ENCODE results near the gene ERVMER34-1.

ERVMER34-1 gene

GRCh38 chr4:52788806-52789205 is 37.6 kb upstream of the ERVMER34-1 start:
- no peak overlapping the region for H3K27ac ChIP-seq
- no peak for TF ChIP-seq CTCF (IDR thresholded peaks at IDR 0.05; ENCODE audit: low read depth, low read length, missing control alignments)
- in situ Hi-C loops (cut with HindIII; ENCODE audit: low pct_ligation_motif_present, low sequenced_read_pairs): no loop called here
- no peaks in the 10 kb centered on the region for H3K36me3 ChIP-seq (replicated peaks)
- DNase-seq: no peak
- no peaks in the 10 kb centered on the region for H3K27me3 ChIP-seq (replicated peaks)
- no peak overlapping the region for H3K4me3 ChIP-seq (ENCODE audit: low read depth, low read length)

GRCh38 chr4:52783069-52783468 is 31.8 kb upstream of the ERVMER34-1 start:
- in situ Hi-C loops (cut with HindIII; ENCODE audit: low pct_ligation_motif_present, low sequenced_read_pairs): no loop called here
- no peak overlapping the region for H3K4me3 ChIP-seq (ENCODE audit: low read depth, low read length)
- DNase-seq: no peak
- no peak for TF ChIP-seq CTCF (IDR thresholded peaks at IDR 0.05; ENCODE audit: low read depth, low read length, missing control alignments)
- no peaks in the 10 kb centered on the region for H3K27me3 ChIP-seq (replicated peaks)
- no peak overlapping the region for H3K27ac ChIP-seq
- no peaks in the 10 kb centered on the region for H3K36me3 ChIP-seq (replicated peaks)

DNA sequence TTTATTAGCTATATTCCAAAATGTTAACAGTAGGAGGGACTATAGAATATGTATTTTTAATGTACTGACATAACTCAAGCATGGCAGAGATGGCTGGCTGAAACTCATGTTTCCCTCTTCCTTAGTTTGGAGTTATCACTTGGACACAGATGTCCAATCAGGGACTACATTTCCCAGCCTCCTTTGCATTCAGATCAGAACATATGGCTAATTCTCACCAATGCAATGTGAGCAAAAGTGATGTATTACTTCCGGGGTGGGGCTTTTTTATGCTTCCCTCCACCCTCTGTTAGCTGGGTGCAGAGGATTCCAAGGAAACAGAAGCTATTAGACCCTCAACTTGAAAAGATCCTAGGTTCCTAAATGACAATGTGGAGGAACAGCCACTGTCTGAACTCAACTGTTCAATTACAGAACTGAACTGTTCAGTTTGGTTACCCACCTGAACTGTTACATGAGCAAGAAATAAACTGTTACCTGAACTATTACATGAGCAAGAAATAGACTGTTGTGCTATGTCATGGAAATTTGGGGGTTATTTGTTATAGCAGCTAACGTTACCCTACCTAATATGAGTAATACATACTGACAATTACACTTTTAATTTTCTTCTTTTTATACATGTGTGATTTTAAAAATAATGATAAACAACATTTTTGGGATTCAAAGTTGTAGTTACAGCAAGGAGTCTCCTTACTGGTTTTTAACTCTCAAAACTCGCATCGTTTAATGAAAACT is 29.6 kb upstream of the ERVMER34-1 start:
- Histone ChIP-seq H3K27me3 (replicated peaks) (no peaks in the 10 kb centered on the region), H3K27ac (no peak overlapping the region), H3K36me3 (replicated peaks) (no peaks in the 10 kb centered on the region), H3K4me3 (ENCODE audit: low read depth, low read length) (no peak overlapping the region)
- in situ Hi-C loops (cut with HindIII; ENCODE audit: low pct_ligation_motif_present, low sequenced_read_pairs): no loop called here
- no peak for TF ChIP-seq CTCF (IDR thresholded peaks at IDR 0.05; ENCODE audit: low read depth, low read length, missing control alignments)
- peak; percentile 5 for DNase-seq

- in situ Hi-C loops (cut with HindIII; ENCODE audit: low pct_ligation_motif_present, low sequenced_read_pairs): no loop called here
- H3K27ac ChIP-seq: no peak overlapping the region
- no peak for TF ChIP-seq CTCF (IDR thresholded peaks at IDR 0.05; ENCODE audit: low read depth, low read length, missing control alignments)
- no peak for DNase-seq
- H3K4me3 ChIP-seq (ENCODE audit: low read depth, low read length): no peak overlapping the region
- H3K27me3 ChIP-seq (replicated peaks): no peaks in the 10 kb centered on the region
- no peaks in the 10 kb centered on the region for H3K36me3 ChIP-seq (replicated peaks)
These were observed 29.0 kb upstream of the ERVMER34-1 start for GRCh38 chr4:52780206-52780605.

DNA sequence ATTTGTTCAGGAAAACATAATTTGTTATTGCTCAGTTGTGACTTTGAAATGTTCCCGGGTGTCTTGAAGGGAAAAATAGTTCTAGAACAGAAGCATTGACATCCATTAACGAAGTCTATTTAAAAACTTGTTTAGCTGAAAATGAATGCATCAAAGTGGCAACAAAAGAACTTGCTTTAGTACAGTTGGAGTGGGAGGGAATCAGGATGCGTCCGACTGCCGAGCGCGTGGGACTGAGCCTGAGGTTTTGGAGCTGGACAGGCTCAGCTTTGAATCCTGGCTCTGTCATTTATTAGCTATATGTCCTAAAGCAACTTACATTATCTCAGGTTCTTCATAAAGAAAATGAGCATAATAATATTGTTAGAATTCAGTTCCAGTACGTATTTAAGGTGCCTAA is 9.0 kb upstream of the ERVMER34-1 start:
- no peak for TF ChIP-seq CTCF (IDR thresholded peaks at IDR 0.05; ENCODE audit: low read depth, low read length, missing control alignments)
- H3K4me3 ChIP-seq (ENCODE audit: low read depth, low read length): no peak overlapping the region
- no peaks in the 10 kb centered on the region for H3K27me3 ChIP-seq (replicated peaks)

GRCh38 chr4:52755426-52755825 is 4.2 kb upstream of the ERVMER34-1 start:
- Histone ChIP-seq H3K36me3 (replicated peaks) (no peaks in the 10 kb centered on the region), H3K27ac (no peak overlapping the region), H3K4me3 (ENCODE audit: low read depth, low read length) (no peak overlapping the region), H3K27me3 (replicated peaks) (no peaks in the 10 kb centered on the region)
- in situ Hi-C loops (cut with HindIII; ENCODE audit: low pct_ligation_motif_present, low sequenced_read_pairs): no loop called here
- no peak for TF ChIP-seq CTCF (IDR thresholded peaks at IDR 0.05; ENCODE audit: low read depth, low read length, missing control alignments)
- no peak for DNase-seq

More for the DNA sequence above, 9.0 kb upstream of the ERVMER34-1 start:
- H3K27ac ChIP-seq: no peak overlapping the region
- no peak for DNase-seq
- no peaks in the 10 kb centered on the region for H3K36me3 ChIP-seq (replicated peaks)
- in situ Hi-C loops (cut with HindIII; ENCODE audit: low pct_ligation_motif_present, low sequenced_read_pairs): no loop called here

All from brain microvascular endothelial cell (primary cell).